WTC11 (cell line): ENCODE data around the gene ANGPTL5. TPM values are rescaled to one million over a fixed set of nuclear protein-coding genes. Genes with fewer than 3 reads are reported as not detected.

ENCODE experiments used
- ATAC-seq: fragments of 200-7000 bp; cut with Tn5 transposase; 2 replicates; pipeline ENCODE4 v1.10.0; 2021; ENCODE audit warnings: mild to moderate bottlenecking, moderate library complexity
- CTCF ChIA-PET: fragments of 300-600 bp; sonication (Branson Sonifier 250); formaldehyde crosslinking; loops from one replicate; lab custom pipeline; 2021; ENCODE audit warnings: antibody characterized with exemption; lab: Charles Lee
- POLR2A ChIA-PET: fragments of 350-600 bp; sonication (Branson Sonifier 250); formaldehyde crosslinking; loops from one replicate; lab custom pipeline; 2021; ENCODE audit warnings: antibody characterized with exemption; lab: Charles Lee
- DNase-seq: peaks from one replicate; pipeline ENCODE4 v3.0.0; 2021; ENCODE audit warnings: low spot score
- H3K27ac Mint-ChIP-seq: 2 replicates; pipeline ENCODE4 v1.8.0; 2021; ENCODE audit warnings: mixed read lengths
- H3K27me3 Mint-ChIP-seq: 2 replicates; pipeline ENCODE4 v1.8.0; 2021; ENCODE audit warnings: low read depth, mild to moderate bottlenecking, moderate library complexity, mixed read lengths
- H3K36me3 Mint-ChIP-seq: 2 replicates; pipeline ENCODE4 v1.8.0; 2021; ENCODE audit warnings: mixed read lengths
- H3K4me1 Mint-ChIP-seq: 2 replicates; pipeline ENCODE4 v1.8.0; 2022; ENCODE audit warnings: mixed read lengths
- H3K4me3 Mint-ChIP-seq: 2 replicates; pipeline ENCODE4 v1.8.0; 2021; ENCODE audit warnings: mild to moderate bottlenecking, moderate library complexity, mixed read lengths
- H3K9me3 Mint-ChIP-seq: 2 replicates; pipeline ENCODE4 v1.8.0; 2021; ENCODE audit warnings: mixed read lengths
- AR ChIP-seq: fragments of 250-450 bp; sonication (Bioruptor Pico); IDR thresholded peaks from 2 replicates; pipeline ENCODE4 v1.9.0; 2021; ENCODE audit warnings: mild to moderate bottlenecking
- CDX4 ChIP-seq: fragments of 250-450 bp; sonication (Bioruptor Pico); IDR thresholded peaks from 2 replicates; pipeline ENCODE4 v1.9.0; 2021; ENCODE audit warnings: moderate library complexity, mild to moderate bottlenecking, inconsistent platforms, borderline replicate concordance
- CREM ChIP-seq: sonication (generic); formaldehyde crosslinking; IDR thresholded peaks from 2 replicates; pipeline ENCODE4 v1.8.1; 2022; ENCODE audit warnings: mild to moderate bottlenecking, missing genetic modification reagents, moderate library complexity
- E2F4 ChIP-seq: sonication (generic); formaldehyde crosslinking; IDR thresholded peaks from 2 replicates; pipeline ENCODE4 v1.8.1; 2022; ENCODE audit warnings: low read depth, mild to moderate bottlenecking, moderate library complexity, missing genetic modification reagents, borderline replicate concordance
- E2F5 ChIP-seq: sonication (generic); formaldehyde crosslinking; IDR thresholded peaks from 2 replicates; pipeline ENCODE4 v1.8.1; 2022; ENCODE audit warnings: mild to moderate bottlenecking, moderate library complexity, missing genetic modification reagents
- FOXJ3 ChIP-seq: sonication (generic); formaldehyde crosslinking; IDR thresholded peaks from 2 replicates; pipeline ENCODE4 v1.9.0; 2021; ENCODE audit warnings: missing genetic modification reagents, mild to moderate bottlenecking, borderline replicate concordance
- NFE2L1 ChIP-seq: sonication (generic); formaldehyde crosslinking; IDR thresholded peaks from 2 replicates; pipeline ENCODE4 v1.8.1; 2023; ENCODE audit warnings: missing genetic modification reagents
- NR1H2 ChIP-seq: sonication (generic); formaldehyde crosslinking; IDR thresholded peaks from 2 replicates; pipeline ENCODE4 v1.9.0; 2021; ENCODE audit warnings: mild to moderate bottlenecking, moderate library complexity, missing genetic modification reagents
- PRRX2 ChIP-seq: fragments of 250-450 bp; sonication (Bioruptor Pico); IDR thresholded peaks from 2 replicates; pipeline ENCODE4 v1.8.0; 2021; ENCODE audit warnings: mild to moderate bottlenecking
- TEAD1 ChIP-seq: sonication (generic); formaldehyde crosslinking; IDR thresholded peaks from 2 replicates; pipeline ENCODE4 v1.8.0; 2022; ENCODE audit warnings: mild to moderate bottlenecking, missing genetic modification reagents
- TP53 ChIP-seq: sonication (generic); formaldehyde crosslinking; IDR thresholded peaks from 2 replicates; pipeline ENCODE4 v1.8.1; 2023; ENCODE audit warnings: mild to moderate bottlenecking, missing genetic modification reagents
- ZNF138 ChIP-seq: sonication (generic); formaldehyde crosslinking; conservative IDR thresholded peaks from 2 replicates; pipeline ENCODE4 v1.8.1; 2022; ENCODE audit warnings: mild to moderate bottlenecking, moderate library complexity, missing genetic modification reagents
- ZNF396 ChIP-seq: fragments of 250-450 bp; sonication (Bioruptor Pico); IDR thresholded peaks from 2 replicates; pipeline ENCODE4 v1.8.0; 2021; ENCODE audit warnings: mild to moderate bottlenecking, moderate library complexity, borderline replicate concordance
- ZSCAN18 ChIP-seq: fragments of 250-450 bp; sonication (Bioruptor Pico); IDR thresholded peaks from 2 replicates; pipeline ENCODE4 v2.1.2; 2022; ENCODE audit warnings: mild to moderate bottlenecking, moderate library complexity
- total RNA-seq: library from RNA; stranded (reverse); gene quantifications from 3 replicates; pipeline ENCODE4 v1.2.3, GENCODE V29; 2021
- TF ChIP-seq, protein P1 (sequence below): fragments of 200-600 bp; IDR thresholded peaks from 2 replicates; pipeline ENCODE4 v1.8.0; 2022; ENCODE audit warnings: antibody characterized with exemption
- TF ChIP-seq, protein P2 (sequence below): sonication (generic); formaldehyde crosslinking; conservative IDR thresholded peaks from 2 replicates; pipeline ENCODE4 v1.8.1; 2023; ENCODE audit warnings: mild to moderate bottlenecking, low read depth, missing genetic modification reagents, moderate library complexity
- TF ChIP-seq, protein P3 (sequence below): sonication (generic); formaldehyde crosslinking; IDR thresholded peaks from 2 replicates; pipeline ENCODE4 v1.8.0; 2022; ENCODE audit warnings: mild to moderate bottlenecking, missing genetic modification reagents

Gene ANGPTL5
- total RNA-seq, 1 experiment from 2014 or later: not detected

- Mint-ChIP-seq H3K27me3 (no peaks in the 10 kb centered on the region; the same call in 1 of the 2 replicates), H3K4me1 (no peaks in the 10 kb centered on the region), H3K27ac (no peak overlapping the region), H3K4me3 (no peak overlapping the region), H3K36me3 (no peaks in the 10 kb centered on the region), H3K9me3 (no peaks in the 10 kb centered on the region)
- ChIA-PET POLR2A (no interaction called here), CTCF (interaction anchor here (0.6 to 2.0 kb wide), 8 partner anchors 10 to 131 kb away, joined by 3 to 8 read pairs (median 3); no protein-coding TSS in a partner anchor)
- no peak for DNase-seq
- peak; percentile 63 for ATAC-seq
- no peak for TF ChIP-seq ZNF138 (CRISPR knock-in tag)
- TF ChIP-seq, protein P1, sequence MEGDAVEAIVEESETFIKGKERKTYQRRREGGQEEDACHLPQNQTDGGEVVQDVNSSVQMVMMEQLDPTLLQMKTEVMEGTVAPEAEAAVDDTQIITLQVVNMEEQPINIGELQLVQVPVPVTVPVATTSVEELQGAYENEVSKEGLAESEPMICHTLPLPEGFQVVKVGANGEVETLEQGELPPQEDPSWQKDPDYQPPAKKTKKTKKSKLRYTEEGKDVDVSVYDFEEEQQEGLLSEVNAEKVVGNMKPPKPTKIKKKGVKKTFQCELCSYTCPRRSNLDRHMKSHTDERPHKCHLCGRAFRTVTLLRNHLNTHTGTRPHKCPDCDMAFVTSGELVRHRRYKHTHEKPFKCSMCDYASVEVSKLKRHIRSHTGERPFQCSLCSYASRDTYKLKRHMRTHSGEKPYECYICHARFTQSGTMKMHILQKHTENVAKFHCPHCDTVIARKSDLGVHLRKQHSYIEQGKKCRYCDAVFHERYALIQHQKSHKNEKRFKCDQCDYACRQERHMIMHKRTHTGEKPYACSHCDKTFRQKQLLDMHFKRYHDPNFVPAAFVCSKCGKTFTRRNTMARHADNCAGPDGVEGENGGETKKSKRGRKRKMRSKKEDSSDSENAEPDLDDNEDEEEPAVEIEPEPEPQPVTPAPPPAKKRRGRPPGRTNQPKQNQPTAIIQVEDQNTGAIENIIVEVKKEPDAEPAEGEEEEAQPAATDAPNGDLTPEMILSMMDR: peak; percentile 34; the same call in 1 of the 2 replicates
Measured at GRCh38 chr11:101880222-101880621, 36.1 kb downstream of the ANGPTL5 start.

GRCh38 chr11:101872171-101872882, 44.0 kb downstream of the ANGPTL5 start:
- Mint-ChIP-seq H3K9me3 (no peaks in the 10 kb centered on the region), H3K27me3 (no peaks in the 10 kb centered on the region; the same call in 1 of the 2 replicates), H3K36me3 (no peaks in the 10 kb centered on the region), H3K4me1 (peaks cover 6% of the 10 kb centered on the region), H3K27ac (no peak overlapping the region), H3K4me3 (no peak overlapping the region)
- TF ChIP-seq FOXJ3 (CRISPR knock-in tag) (no peak), ZSCAN18 (CRISPR knock-in tag) (no peak), E2F4 (CRISPR knock-in tag) (no peak), PRRX2 (no peak), CREM (CRISPR knock-in tag) (no peak), TEAD1 (CRISPR knock-in tag) (no peak), NR1H2 (CRISPR knock-in tag) (no peak)
- TF ChIP-seq, protein P2, sequence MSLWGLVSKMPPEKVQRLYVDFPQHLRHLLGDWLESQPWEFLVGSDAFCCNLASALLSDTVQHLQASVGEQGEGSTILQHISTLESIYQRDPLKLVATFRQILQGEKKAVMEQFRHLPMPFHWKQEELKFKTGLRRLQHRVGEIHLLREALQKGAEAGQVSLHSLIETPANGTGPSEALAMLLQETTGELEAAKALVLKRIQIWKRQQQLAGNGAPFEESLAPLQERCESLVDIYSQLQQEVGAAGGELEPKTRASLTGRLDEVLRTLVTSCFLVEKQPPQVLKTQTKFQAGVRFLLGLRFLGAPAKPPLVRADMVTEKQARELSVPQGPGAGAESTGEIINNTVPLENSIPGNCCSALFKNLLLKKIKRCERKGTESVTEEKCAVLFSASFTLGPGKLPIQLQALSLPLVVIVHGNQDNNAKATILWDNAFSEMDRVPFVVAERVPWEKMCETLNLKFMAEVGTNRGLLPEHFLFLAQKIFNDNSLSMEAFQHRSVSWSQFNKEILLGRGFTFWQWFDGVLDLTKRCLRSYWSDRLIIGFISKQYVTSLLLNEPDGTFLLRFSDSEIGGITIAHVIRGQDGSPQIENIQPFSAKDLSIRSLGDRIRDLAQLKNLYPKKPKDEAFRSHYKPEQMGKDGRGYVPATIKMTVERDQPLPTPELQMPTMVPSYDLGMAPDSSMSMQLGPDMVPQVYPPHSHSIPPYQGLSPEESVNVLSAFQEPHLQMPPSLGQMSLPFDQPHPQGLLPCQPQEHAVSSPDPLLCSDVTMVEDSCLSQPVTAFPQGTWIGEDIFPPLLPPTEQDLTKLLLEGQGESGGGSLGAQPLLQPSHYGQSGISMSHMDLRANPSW: no peak
- ChIA-PET POLR2A (no interaction called here), CTCF (no interaction called here)
- ATAC-seq (no peak), DNase-seq (no peak)

GRCh38 chr11:101870510-101870909, 45.8 kb downstream of the ANGPTL5 start:
- ChIA-PET CTCF (interaction anchor here (2.1 kb wide), 1 partner anchor 9 kb away, joined by 7 read pairs; no protein-coding TSS in a partner anchor), POLR2A (no interaction called here)
- ATAC-seq (no peak), DNase-seq (no peak)
- Mint-ChIP-seq H3K27me3 (no peaks in the 10 kb centered on the region), H3K4me1 (peaks cover 6% of the 10 kb centered on the region), H3K9me3 (no peaks in the 10 kb centered on the region), H3K4me3 (no peak overlapping the region), H3K36me3 (no peaks in the 10 kb centered on the region), H3K27ac (no peak overlapping the region)
- no peak for TF ChIP-seq PRRX2
- no peak for TF ChIP-seq TP53 (CRISPR knock-in tag)
- no peak for TF ChIP-seq CDX4 (CRISPR knock-in tag)
- TF ChIP-seq, protein P3, sequence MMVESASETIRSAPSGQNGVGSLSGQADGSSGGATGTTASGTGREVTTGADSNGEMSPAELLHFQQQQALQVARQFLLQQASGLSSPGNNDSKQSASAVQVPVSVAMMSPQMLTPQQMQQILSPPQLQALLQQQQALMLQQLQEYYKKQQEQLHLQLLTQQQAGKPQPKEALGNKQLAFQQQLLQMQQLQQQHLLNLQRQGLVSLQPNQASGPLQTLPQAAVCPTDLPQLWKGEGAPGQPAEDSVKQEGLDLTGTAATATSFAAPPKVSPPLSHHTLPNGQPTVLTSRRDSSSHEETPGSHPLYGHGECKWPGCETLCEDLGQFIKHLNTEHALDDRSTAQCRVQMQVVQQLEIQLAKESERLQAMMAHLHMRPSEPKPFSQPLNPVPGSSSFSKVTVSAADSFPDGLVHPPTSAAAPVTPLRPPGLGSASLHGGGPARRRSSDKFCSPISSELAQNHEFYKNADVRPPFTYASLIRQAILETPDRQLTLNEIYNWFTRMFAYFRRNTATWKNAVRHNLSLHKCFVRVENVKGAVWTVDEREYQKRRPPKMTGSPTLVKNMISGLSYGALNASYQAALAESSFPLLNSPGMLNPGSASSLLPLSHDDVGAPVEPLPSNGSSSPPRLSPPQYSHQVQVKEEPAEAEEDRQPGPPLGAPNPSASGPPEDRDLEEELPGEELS (CRISPR knock-in tag): no peak
- TF ChIP-seq AR (CRISPR knock-in tag): no peak
- no peak for TF ChIP-seq NFE2L1 (CRISPR knock-in tag)
- no peak for TF ChIP-seq ZNF396 (CRISPR knock-in tag)
- no peak for TF ChIP-seq E2F5 (CRISPR knock-in tag)
